Left lobe of liver (tissue), 2 donors: ENCODE measurements around the gene NUSAP1. TPM values are rescaled to one million over a fixed set of nuclear protein-coding genes. Genes with fewer than 3 reads are reported as not detected.
A peak's percentile ranks its signal among the peaks of the same experiment; 100 is the strongest.
"Not testable (repeated sequence)": the region's sequence is repeated elsewhere in the genome, so short reads cannot be mapped to it uniquely, and the experiment has no call there.

Experiments
- ATAC-seq: fragments of 200-7000 bp; cut with Tn5 transposase; one replicate; pipeline ENCODE4 v1.9.1; 2020; ENCODE audit warnings: mild to moderate bottlenecking, moderate library complexity
- DNase-seq: peaks from one replicate; pipeline ENCODE4 v3.0.0-alpha.2; 2020; ENCODE audit warnings: low spot score
- total RNA-seq: library from RNA; stranded (reverse); gene quantifications from one replicate; pipeline ENCODE4 v1.2.1, GENCODE V29; 2021
- donor health status: DM: no; HTN: no; CAD: no; lungs with moderate emphysema.
- donor health status: DM: no; HTN: yes; CAD: no.

Gene NUSAP1, protein sequence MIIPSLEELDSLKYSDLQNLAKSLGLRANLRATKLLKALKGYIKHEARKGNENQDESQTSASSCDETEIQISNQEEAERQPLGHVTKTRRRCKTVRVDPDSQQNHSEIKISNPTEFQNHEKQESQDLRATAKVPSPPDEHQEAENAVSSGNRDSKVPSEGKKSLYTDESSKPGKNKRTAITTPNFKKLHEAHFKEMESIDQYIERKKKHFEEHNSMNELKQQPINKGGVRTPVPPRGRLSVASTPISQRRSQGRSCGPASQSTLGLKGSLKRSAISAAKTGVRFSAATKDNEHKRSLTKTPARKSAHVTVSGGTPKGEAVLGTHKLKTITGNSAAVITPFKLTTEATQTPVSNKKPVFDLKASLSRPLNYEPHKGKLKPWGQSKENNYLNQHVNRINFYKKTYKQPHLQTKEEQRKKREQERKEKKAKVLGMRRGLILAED
- 3.3 TPM for total RNA-seq

GRCh38 chr15:41332194-41333025 is at the start of gene NUSAP1, which contains the start of gene OIP5:
Gene NUSAP1, plus strand, starts transcription at chr15:41332881. Its CDS starts 77 bp downstream, at chr15:41332958.
Gene OIP5, minus strand, starts transcription at chr15:41332591. Its CDS starts 30 bp downstream, at chr15:41332561.
- ATAC-seq = peak; percentile 97
- peak; percentile 98 for DNase-seq

DNA sequence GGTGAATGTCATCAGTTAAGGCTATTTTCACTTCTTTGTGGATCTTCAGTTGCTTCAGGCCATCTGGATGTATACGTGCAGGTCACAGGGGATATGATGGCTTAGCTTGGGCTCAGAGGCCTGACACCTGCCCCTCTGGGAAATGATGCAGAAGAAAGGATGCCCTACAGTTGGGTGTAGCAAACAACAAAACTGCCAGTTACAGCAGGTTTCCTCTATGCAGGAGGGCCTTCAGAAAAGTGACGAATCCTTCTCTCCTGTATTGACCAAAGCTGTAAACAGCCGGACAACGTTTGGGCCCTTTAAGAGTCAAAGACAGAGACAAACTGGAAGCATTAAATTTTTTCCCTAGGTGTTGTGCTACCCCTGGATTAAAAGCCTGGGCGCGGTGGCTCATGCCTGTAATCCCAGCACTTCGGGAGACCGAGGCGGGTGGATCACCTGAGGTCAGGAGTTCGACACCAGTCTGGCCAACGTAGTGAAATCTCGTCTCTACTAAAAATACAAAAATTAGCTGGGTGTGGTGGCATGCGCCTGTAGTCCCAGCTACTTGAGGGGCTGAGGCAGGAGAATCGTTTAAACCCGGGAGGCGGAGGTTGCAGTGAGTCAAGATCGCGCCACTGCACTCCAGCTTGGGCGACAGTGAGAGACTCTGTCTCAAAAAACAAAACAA is 49.6 kb upstream of the NUSAP1 start:
- DNase-seq = peak; percentile 49
- ATAC-seq = peak; percentile 7

GRCh38 chr15:41283653-41284426 is 48.8 kb upstream of the NUSAP1 start:
- ATAC-seq = peak; percentile 94
- DNase-seq = peak; percentile 99

DNA sequence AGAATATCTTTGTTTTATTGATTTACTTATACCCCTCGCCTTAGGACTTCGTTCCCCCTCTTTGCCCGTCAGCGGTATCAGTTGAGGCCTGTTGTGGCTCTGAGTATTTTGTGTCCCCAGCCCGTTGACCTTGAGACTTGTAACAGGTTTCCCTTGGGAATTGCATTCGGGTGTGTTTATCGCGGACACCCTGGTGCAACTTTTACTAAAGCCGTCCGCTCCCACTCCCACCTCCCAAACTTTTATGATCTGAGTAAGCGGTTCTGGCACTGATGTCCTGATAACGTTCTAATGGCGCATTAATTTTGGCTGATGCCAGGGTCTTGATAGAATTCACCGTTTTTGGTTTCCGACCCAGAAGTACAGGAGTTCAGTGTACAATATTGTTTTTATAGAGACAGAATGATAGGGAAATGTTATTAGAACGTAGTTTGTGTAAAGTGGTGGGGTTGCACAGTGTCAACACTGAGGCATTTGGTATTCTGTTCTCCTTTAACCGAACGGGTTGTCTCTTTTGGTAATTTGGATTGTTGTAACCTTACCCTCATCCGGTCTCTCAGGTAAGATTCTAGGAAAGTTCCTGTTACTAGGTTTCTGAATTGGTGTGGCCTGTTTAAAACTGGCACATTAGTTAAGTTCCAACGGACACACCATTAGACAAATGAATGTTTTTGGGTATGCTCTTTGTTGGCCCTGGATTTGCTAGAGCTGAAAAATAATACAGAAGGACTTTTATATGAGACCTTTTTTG is 48.1 kb upstream of the NUSAP1 start:
- peak; percentile 41 for ATAC-seq

GRCh38 chr15:41285285-41285684 is 47.4 kb upstream of the NUSAP1 start:
- ATAC-seq (no peak), DNase-seq (peak; percentile 36)

More for the DNA sequence above, 48.1 kb upstream of the NUSAP1 start:
- DNase-seq = peak; percentile 57

- ATAC-seq (no peak), DNase-seq (no peak)
Measured at GRCh38 chr15:41286665-41287333, 45.9 kb upstream of the NUSAP1 start.

- no peak for ATAC-seq
- no peak for DNase-seq
Measured at GRCh38 chr15:41288464-41288863, 44.2 kb upstream of the NUSAP1 start.

DNA sequence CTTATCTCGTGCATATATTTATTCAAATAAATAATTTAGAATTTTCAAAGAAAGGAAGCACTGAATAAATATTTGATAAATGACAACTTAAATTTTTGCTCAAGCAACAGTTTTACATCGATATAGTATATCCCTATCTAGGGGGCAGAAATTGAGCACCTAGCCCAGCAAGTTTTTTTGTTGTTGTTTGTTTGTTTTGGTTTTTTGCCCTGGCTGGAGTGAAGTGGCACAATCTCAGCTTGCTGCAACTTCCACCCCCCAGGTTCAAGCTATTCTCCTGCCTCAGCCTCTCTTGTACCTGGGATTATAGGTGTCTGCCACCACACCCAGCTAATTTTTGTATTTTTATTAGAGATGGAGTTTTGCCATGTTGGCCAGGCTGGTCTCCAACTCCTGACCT is 42.7 kb upstream of the NUSAP1 start:
- peak; percentile 69 for ATAC-seq
- peak; percentile 44 for DNase-seq

GRCh38 chr15:41291065-41291631 is 41.5 kb upstream of the NUSAP1 start:
- ATAC-seq (peak; percentile 36), DNase-seq (peak; percentile 29)

GRCh38 chr15:41292521-41292920 is 40.2 kb upstream of the NUSAP1 start:
- DNase-seq (no peak), ATAC-seq (no peak)

- ATAC-seq, DNase-seq: not testable (repeated sequence)
Measured at GRCh38 chr15:41301139-41301538, 31.5 kb upstream of the NUSAP1 start.

- DNase-seq (no peak), ATAC-seq (no peak)
Measured at GRCh38 chr15:41301587-41301986, 31.1 kb upstream of the NUSAP1 start.

GRCh38 chr15:41304149-41304770 is 28.4 kb upstream of the NUSAP1 start:
- ATAC-seq = no peak
- DNase-seq = no peak

GRCh38 chr15:41307679-41308078 is 25.0 kb upstream of the NUSAP1 start:
- ATAC-seq (no peak), DNase-seq (no peak)

DNA sequence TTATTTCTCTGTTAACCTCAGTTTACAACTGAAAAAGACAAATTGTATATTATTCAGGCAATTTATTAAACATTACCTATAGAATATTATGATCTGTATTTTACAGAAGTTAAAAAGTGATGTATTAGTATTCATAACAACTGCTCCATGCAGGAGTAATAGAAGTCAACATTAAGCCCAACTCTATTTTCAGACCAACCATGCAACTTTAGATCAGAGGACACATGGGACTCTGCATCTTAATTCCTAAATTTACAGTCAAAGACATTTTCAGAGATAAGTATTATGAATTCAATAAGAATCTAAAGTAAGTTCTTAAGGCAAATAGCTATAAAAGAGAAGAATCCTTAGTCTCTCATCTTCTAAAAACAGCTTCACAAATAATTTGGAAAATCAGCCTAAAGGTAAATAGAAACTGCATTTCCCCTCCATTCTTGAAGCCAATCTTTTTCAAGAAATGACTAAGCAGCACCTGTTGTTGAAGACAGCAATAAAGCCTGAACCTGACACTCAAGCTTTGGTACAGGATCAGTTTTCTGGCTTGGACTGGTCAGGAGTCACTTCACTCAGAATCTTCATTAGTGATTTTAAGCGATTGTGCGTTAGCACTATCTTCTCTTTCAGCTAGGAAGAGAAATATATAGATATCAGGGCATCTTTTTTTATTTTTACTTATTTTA is 23.3 kb upstream of the NUSAP1 start:
- no peak for ATAC-seq
- DNase-seq = no peak

- peak; percentile 40 for DNase-seq
- not testable (repeated sequence) for ATAC-seq
Measured at GRCh38 chr15:41320805-41321330, 11.8 kb upstream of the NUSAP1 start.

- DNase-seq = no peak
- ATAC-seq = no peak
Measured at GRCh38 chr15:41323611-41324010, 9.1 kb upstream of the NUSAP1 start.
